Spleen (tissue), 11 donors: ENCODE results near the gene COL4A1. TPM values are rescaled to one million over a fixed set of nuclear protein-coding genes. Genes with fewer than 3 reads are reported as not detected.

Experiments used
- DNase-seq: peaks from one replicate; pipeline ENCODE4 v3.0.0-alpha.2; 2020
- H3K27ac ChIP-seq, 8 donors: fragments of 200-600 bp; sonication (generic) in 7 of 8; 1 replicate in 4 of 8; 2 replicates in 4 of 8; pipeline versions ENCODE4 v1.5.0 to v1.8.0; 2016 to 2021; ENCODE audit warnings: inconsistent platforms in 4 of 8, mild to moderate bottlenecking in 4 of 8, moderate library complexity in 1 of 8
- H3K27me3 ChIP-seq, 7 donors: fragments of 200-600 bp; sonication (generic) in 6 of 7; replicated peaks in 1 of 7; 1 replicate in 4 of 7; 2 replicates in 3 of 7; pipeline versions ENCODE4 v1.5.0 to v1.8.0; 2016 to 2021; ENCODE audit warnings: inconsistent platforms in 3 of 7, mild to moderate bottlenecking in 1 of 7
- H3K36me3 ChIP-seq, 6 donors: fragments of 200-600 bp; sonication (generic) in 5 of 6; 1 replicate in 4 of 6; 2 replicates in 2 of 6; pipeline versions ENCODE4 v1.5.0 to v1.8.0; 2016 to 2021; ENCODE audit warnings: inconsistent platforms in 2 of 6
- H3K4me1 ChIP-seq, 6 donors: fragments of 200-600 bp; sonication (generic) in 5 of 6; 1 replicate in 3 of 6; 2 replicates in 3 of 6; pipeline versions ENCODE4 v1.5.0 to v1.8.0; 2016 to 2021; ENCODE audit warnings: inconsistent platforms in 3 of 6
- H3K4me3 ChIP-seq, 8 donors: fragments of 200-600 bp; sonication (generic) in 7 of 8; 1 replicate in 4 of 8; 2 replicates in 4 of 8; pipeline versions ENCODE4 v1.5.0 to v1.8.0; 2016 to 2021; ENCODE audit warnings: inconsistent platforms in 4 of 8, mild to moderate bottlenecking in 4 of 8, moderate library complexity in 2 of 8
- H3K9me3 ChIP-seq, 8 donors: fragments of 200-600 bp; sonication (generic) in 7 of 8; 1 replicate in 4 of 8; 2 replicates in 4 of 8; pipeline versions ENCODE4 v1.5.0 to v1.8.0; 2016 to 2021; ENCODE audit warnings: inconsistent platforms in 4 of 8
- CTCF ChIP-seq, 11 experiments: fragments of 200-600 bp in 7 of 11; fragments of 450-650 bp in 4 of 11; sonication (generic) in 4 of 11; IDR thresholded peaks in 8 of 11; conservative IDR thresholded peaks in 3 of 11; 1 replicate in 7 of 11; 2 replicates in 4 of 11; pipeline versions ENCODE4 v1.4.0 to v1.8.0; 2016 to 2021; ENCODE audit warnings: antibody characterized with exemption in 11 of 11, inconsistent platforms in 4 of 11, mild to moderate bottlenecking in 1 of 11
- POLR2A ChIP-seq, 3 donors: fragments of 450-650 bp; IDR thresholded peaks; one replicate each; pipeline ENCODE4 v1.5.1; 2017; ENCODE audit warnings: antibody characterized with exemption in 3 of 3, mild to moderate bottlenecking in 1 of 3
- POLR2AphosphoS5 ChIP-seq, 3 donors: sonication (generic); formaldehyde crosslinking; IDR thresholded peaks; one replicate each; pipeline ENCODE4 v1.5.1; 2017; ENCODE audit warnings: antibody characterized with exemption in 3 of 3
- WGBS, 5 donors: extraction: QIAGEN DNeasy Blood & Tissue Kit in 3 of 5; methylation state at CpG; one replicate each; pipeline versions ENCODE4 v1.1.5 to v1.1.7; 2013 to 2018; 5-methylcytosine and 5-hydroxymethylcytosine counted together
- intact Hi-C: fragments of 100-400 bp; cut with DNase I; formaldehyde crosslinking; loops from one replicate; pipeline ENCODE4 v1.15.0; 2023; ENCODE audit warnings: low total_unique reads
- polyA plus RNA-seq, 3 donors: library from polyadenylated mRNA; stranded (reverse); fragments of 200-250 nt; gene quantifications; one replicate each; pipeline ENCODE4 v1.2.1, GENCODE V29; 2013
- total RNA-seq, 7 donors: library from RNA; depleted of rRNA in 3 of 7; stranded (reverse); fragments of >200 nt in 3 of 7; fragmentation: NEBNext Ultra II Directional in 4 of 7; extraction: Animal tissue kit (Norgen Biotek cat#: 25700) in 4 of 7; gene quantifications; one replicate each; pipeline versions ENCODE4 v1.1.0 to v1.2.1, GENCODE V29; 2016 to 2021
- donor health status: healthy with polysubstance abuse.
- donor health status: DM: no; HTN: no; CAD: no; lungs with moderate emphysema.
- donor health status: DM: no; HTN: no; CAD: no.
- donor health status: Bipolar disorder and iron deficiency.
- donor health status: healthy.
- donor health status: DM: no; HTN: no; CAD: no.
- donor health status: DM: yes; HTN: yes; CAD: no.

Gene COL4A1
- total and polyA plus RNA-seq, 10 donors, result 37.9 to 959 (median 340) TPM

DNA sequence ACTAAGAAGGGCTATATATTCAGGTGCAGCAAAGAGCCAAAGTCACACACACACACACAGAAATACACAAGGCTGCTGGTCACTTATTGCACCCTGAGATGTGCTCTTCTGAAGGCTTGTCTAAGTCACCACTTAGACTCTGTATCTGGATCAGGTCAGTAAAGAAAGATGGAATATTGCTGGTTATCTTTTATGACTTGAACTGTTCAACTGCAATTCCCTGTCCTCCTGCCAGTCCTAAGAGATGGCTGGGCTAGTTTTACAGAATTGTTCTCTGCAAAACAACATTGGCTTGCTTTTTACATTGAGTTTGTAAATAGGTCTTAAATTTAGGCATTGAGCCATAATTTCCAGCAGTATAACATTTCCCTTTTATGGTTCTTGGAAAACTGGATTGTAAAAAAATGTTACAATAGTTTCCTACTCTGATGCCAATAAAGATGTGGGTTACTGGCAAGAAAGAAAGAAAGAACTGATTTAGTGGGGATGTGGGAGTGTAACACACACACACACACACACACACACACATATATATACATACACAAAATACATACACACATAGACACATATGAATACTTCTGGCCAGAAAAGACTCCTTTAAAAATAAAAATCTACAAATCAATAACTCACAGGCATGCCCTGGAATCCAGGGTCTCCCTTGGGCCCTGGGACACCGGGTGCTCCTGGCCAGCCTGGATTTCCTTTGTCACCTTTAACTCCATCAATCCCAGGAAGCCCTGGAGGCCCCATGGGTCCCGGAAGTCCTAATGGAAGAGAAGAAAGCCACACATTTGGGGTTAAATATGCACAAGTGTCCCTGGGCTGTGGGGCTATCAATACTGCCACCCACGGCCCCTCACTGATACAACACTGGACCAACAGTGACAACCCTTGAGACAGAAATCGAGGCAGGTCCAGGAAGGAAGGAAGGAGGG lies 137.7 kb downstream of the COL4A1 start:
- Histone ChIP-seq H3K27ac (peak overlapping the region in 1 of 8 donors; percentile 26), H3K36me3 (peaks cover 0 to 99% (median 19%) of the 10 kb centered on the region in 6 donors)

GRCh38 chr13:110166598-110166997 lies 140.4 kb downstream of the COL4A1 start:
- Histone ChIP-seq H3K9me3 (no peaks in the 10 kb centered on the region), H3K27me3 (no peaks in the 10 kb centered on the region), H3K4me3 (no peak overlapping the region), H3K27ac (no peak overlapping the region), H3K4me1 (peaks cover 0 to 10% (median 2%) of the 10 kb centered on the region in 6 donors), H3K36me3 (peaks cover 0 to 99% (median 12%) of the 10 kb centered on the region in 6 donors)
- intact Hi-C loops, result no loop called here
- TF ChIP-seq POLR2AphosphoS5 (IDR thresholded peaks at IDR 0.05), result no peak
- DNase-seq, result no peak
- WGBS, 5 donors, result 79 to 89% (median 85%) methylated on average over 4 of the region's 4 CpGs

More for the DNA sequence above, 137.7 kb downstream of the COL4A1 start:
- intact Hi-C loops, result no loop called here
- H3K4me1 ChIP-seq, result no peaks in the 10 kb centered on the region
- TF ChIP-seq CTCF (IDR thresholded peaks at IDR 0.05 in 8 of 11, conservative IDR thresholded peaks at IDR 0.05 in 3 of 11) (no peak), POLR2A (IDR thresholded peaks at IDR 0.05) (no peak), POLR2AphosphoS5 (IDR thresholded peaks at IDR 0.05) (no peak)
- no peak overlapping the region for H3K4me3 ChIP-seq
- no peak for DNase-seq
- 43 to 49% (median 47%) methylated on average over 4 of the region's 4 CpGs for WGBS, 5 donors
- H3K9me3 ChIP-seq, result peaks cover 0 to 22% (median 16%) of the 10 kb centered on the region in 8 donors
- no peaks in the 10 kb centered on the region for H3K27me3 ChIP-seq

GRCh38 chr13:110164706-110165105 lies 142.3 kb downstream of the COL4A1 start:
- WGBS, 5 donors, result 84 to 91% (median 87%) methylated on average over 8 of the region's 8 CpGs
- Histone ChIP-seq H3K9me3 (no peaks in the 10 kb centered on the region), H3K4me1 (peaks cover 0 to 15% (median 2%) of the 10 kb centered on the region in 6 donors), H3K27me3 (no peaks in the 10 kb centered on the region), H3K27ac (no peak overlapping the region), H3K4me3 (no peak overlapping the region), H3K36me3 (peaks cover 0 to 96% (median 16%) of the 10 kb centered on the region in 6 donors)
- no peak for DNase-seq
- TF ChIP-seq CTCF (IDR thresholded peaks at IDR 0.05 in 8 of 11, conservative IDR thresholded peaks at IDR 0.05 in 3 of 11) (no peak), POLR2A (IDR thresholded peaks at IDR 0.05) (no peak), POLR2AphosphoS5 (IDR thresholded peaks at IDR 0.05) (no peak)
- intact Hi-C loops, result no loop called here

- intact Hi-C loops, result no loop called here
- Histone ChIP-seq H3K27me3 (no peaks in the 10 kb centered on the region), H3K27ac (peak overlapping the region in 4 of 8 donors; percentile 1 to 94 (median 92)), H3K9me3 (no peaks in the 10 kb centered on the region), H3K4me3 (no peak overlapping the region), H3K4me1 (peaks cover 0 to 25% (median 2%) of the 10 kb centered on the region in 6 donors), H3K36me3 (peaks cover 0 to 93% (median 18%) of the 10 kb centered on the region in 6 donors)
- DNase-seq, result no peak
- 54 to 73% (median 62%) methylated on average over 11 of the region's 11 CpGs for WGBS, 5 donors
- TF ChIP-seq POLR2A (IDR thresholded peaks at IDR 0.05), result no peak
- TF ChIP-seq POLR2AphosphoS5 (IDR thresholded peaks at IDR 0.05), result no peak
- no peak for TF ChIP-seq CTCF (IDR thresholded peaks at IDR 0.05 in 8 of 11, conservative IDR thresholded peaks at IDR 0.05 in 3 of 11)
Measured at GRCh38 chr13:110162866-110163658, 143.9 kb downstream of the COL4A1 start.
